ENCODE data around the gene ERI3.

GRCh38 chr1:44323947-44324346, 31.1 kb downstream of the ERI3 start:
- TF ChIP-seq TEAD4 (CRISPR knock-in tag; IDR thresholded peaks at IDR 0.05) (no peak), CTCF (IDR thresholded peaks at IDR 0.05) (no peak), STAT6 (CRISPR knock-in tag; conservative IDR thresholded peaks at IDR 0.05; ENCODE audit: low read depth) (no peak), ZNF121 (CRISPR knock-in tag; IDR thresholded peaks at IDR 0.05) (no peak), USF2 (CRISPR knock-in tag; IDR thresholded peaks at IDR 0.05) (no peak), GABPB1 (CRISPR knock-in tag; IDR thresholded peaks at IDR 0.05) (no peak), FOXP1 (CRISPR knock-in tag; IDR thresholded peaks at IDR 0.05; ENCODE audit: borderline replicate concordance) (no peak), ESRRA (CRISPR knock-in tag; IDR thresholded peaks at IDR 0.05; ENCODE audit: borderline replicate concordance) (no peak), IRF2 (CRISPR knock-in tag; IDR thresholded peaks at IDR 0.05; ENCODE audit: borderline replicate concordance, low read depth) (no peak), MXD4 (CRISPR knock-in tag; IDR thresholded peaks at IDR 0.05; ENCODE audit: borderline replicate concordance) (no peak), E2F4 (CRISPR knock-in tag; IDR thresholded peaks at IDR 0.05; ENCODE audit: borderline replicate concordance, low read depth) (no peak)

Data from WTC11 (cell line).